NCI-H1694 treated with DMSO at 0.1 percent for 48 hours (cell line): ENCODE data around the gene EPOP.

Experiments used
- DNase-seq: peaks from one replicate; lab custom pipeline; 2025; lab: John Stamatoyannopoulos, UW

The EPOP gene

GRCh38 chr17:38674749-38675615 lies at the start of gene EPOP:
Gene EPOP, minus strand, starts transcription at chr17:38674957. Its CDS starts 462 bp downstream, at chr17:38674495.
- peak; percentile 79 for DNase-seq

- no peak for DNase-seq
Observed at GRCh38 chr17:38721802-38722201, 47.0 kb upstream of the EPOP start.

GRCh38 chr17:38720941-38721340 lies 46.2 kb upstream of the EPOP start:
- no peak for DNase-seq

- DNase-seq, result no peak
Observed at GRCh38 chr17:38719943-38720641, 45.3 kb upstream of the EPOP start.

GRCh38 chr17:38719289-38719942 lies 44.7 kb upstream of the EPOP start:
- DNase-seq, result no peak

- DNase-seq, result no peak
Observed at GRCh38 chr17:38717139-38717745, 42.5 kb upstream of the EPOP start.

GRCh38 chr17:38716368-38717005 lies 41.7 kb upstream of the EPOP start:
- DNase-seq, result no peak

GRCh38 chr17:38715216-38715943 lies 40.6 kb upstream of the EPOP start:
- DNase-seq, result no peak

GRCh38 chr17:38713456-38714075 lies 38.8 kb upstream of the EPOP start:
- no peak for DNase-seq

- DNase-seq, result no peak
Observed at GRCh38 chr17:38712593-38712992, 37.8 kb upstream of the EPOP start.

- DNase-seq, result no peak
Observed at GRCh38 chr17:38711792-38712571, 37.2 kb upstream of the EPOP start.

- DNase-seq, result no peak
Observed at GRCh38 chr17:38710985-38711384, 36.2 kb upstream of the EPOP start.

GRCh38 chr17:38710604-38710962 lies 35.8 kb upstream of the EPOP start:
- DNase-seq, result no peak

- no peak for DNase-seq
Observed at GRCh38 chr17:38709864-38710603, 35.3 kb upstream of the EPOP start.

- no peak for DNase-seq
Observed at GRCh38 chr17:38709104-38709820, 34.5 kb upstream of the EPOP start.

GRCh38 chr17:38707678-38708351 lies 33.1 kb upstream of the EPOP start:
- no peak for DNase-seq

GRCh38 chr17:38706505-38707216 lies 31.9 kb upstream of the EPOP start:
- DNase-seq, result no peak
